Measurements from ENCODE around the gene AKIRIN2.

AKIRIN2 gene

DNA sequence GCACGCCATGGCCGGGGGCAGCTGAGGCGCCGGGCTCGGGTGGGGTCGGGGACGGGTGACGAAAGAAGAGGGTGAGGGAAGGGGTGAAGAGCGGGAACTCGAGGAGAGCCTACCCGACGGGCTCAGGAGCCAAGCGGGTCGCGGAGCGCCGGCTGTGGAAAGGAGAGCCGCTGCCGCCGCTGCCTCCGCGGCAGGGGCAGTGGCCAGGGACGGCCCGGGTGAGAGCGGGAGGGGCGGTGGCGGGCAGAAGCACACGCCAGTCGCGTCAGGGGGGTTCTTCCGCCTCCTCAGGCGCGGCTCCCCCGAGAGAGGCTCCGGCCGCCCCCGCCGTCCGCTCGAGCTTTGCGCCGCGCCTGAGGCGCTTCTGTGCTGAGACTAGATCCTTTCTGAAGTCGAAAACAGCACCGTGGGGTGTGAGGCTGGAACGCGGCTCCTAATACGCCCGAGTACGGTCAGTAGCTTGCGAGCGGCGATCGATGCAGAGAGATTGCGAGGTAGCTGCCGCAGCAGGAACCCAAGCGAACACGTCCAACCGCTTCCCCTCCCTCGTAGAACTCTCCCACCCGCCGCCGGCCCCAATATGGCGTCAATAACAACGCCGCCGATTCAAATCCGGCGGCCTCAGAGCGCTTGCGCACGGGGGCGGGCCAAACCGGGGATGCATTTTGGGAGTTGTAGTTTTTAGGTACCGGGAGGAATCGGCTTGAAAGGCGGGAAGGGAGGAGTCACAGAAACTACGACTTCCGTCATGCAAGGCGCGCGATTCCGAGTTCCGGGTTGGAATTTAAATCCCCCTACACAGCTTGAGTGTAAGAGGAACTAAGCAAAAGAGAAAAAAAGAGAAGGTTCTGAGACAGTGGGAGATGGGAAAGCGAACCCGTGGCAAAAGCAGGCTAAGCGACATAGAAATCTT, at the start of gene AKIRIN2:
Gene AKIRIN2, minus strand, starts transcription at position 558 of the 913 bp plus-strand sequence. Its CDS starts 549 bp downstream, at position 9.
- H3K27me3 ChIP-seq (ENCODE audit: control insufficient read depth in 1 of 2, insufficient read depth in 2 of 2, low read length in 2 of 2) = no peaks in the 10 kb centered on the region
- peak within 1 kb of the TSS; percentile 98 for H3K9ac ChIP-seq (ENCODE audit: low read length)
- H3K27ac ChIP-seq (ENCODE audit: low read depth, low read length) = peak within 1 kb of the TSS; percentile 96
- H3K4me3 ChIP-seq (ENCODE audit: low read depth in 1 of 2, low read length in 2 of 2) = peak within 1 kb of the TSS; percentile 93 to 97
- H3K9me3 ChIP-seq (ENCODE audit: low read length) = no peaks in the 10 kb centered on the region
- no peaks in the 10 kb centered on the region for H3K36me3 ChIP-seq (ENCODE audit: insufficient read depth, low read length)
- peaks cover 23% of the 10 kb centered on the region for H3K4me1 ChIP-seq (ENCODE audit: insufficient read depth, low read length)

DNA sequence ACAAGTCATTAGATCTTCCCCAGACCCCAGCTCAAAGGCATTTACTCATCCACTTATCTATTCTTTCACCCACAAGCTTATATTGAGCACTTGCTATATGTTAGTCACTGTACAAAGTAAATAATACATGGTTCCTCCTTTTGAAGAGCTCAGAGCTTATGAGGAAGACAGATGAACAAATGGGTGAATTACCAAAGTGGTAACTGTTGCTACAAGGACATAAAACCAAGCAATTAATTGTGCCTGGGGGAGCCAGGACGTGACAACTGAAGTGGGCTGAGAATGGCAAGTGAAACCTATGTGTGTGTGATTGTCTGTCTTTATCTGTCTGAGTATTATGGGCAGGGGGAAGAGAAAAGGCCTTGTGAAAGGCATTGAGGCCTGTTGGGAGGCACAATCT, 45.6 kb upstream of the AKIRIN2 start:
- no peaks in the 10 kb centered on the region for H3K27me3 ChIP-seq (ENCODE audit: control insufficient read depth in 1 of 2, insufficient read depth in 2 of 2, low read length in 2 of 2)
- no peak overlapping the region for H3K4me3 ChIP-seq (ENCODE audit: low read depth in 1 of 2, low read length in 2 of 2)
- H3K9me3 ChIP-seq (ENCODE audit: low read length) = no peaks in the 10 kb centered on the region
- H3K36me3 ChIP-seq (ENCODE audit: insufficient read depth, low read length) = no peaks in the 10 kb centered on the region
- H3K27ac ChIP-seq (ENCODE audit: low read depth, low read length) = no peak overlapping the region
- H3K4me1 ChIP-seq (ENCODE audit: insufficient read depth, low read length) = no peaks in the 10 kb centered on the region
- no peak overlapping the region for H3K9ac ChIP-seq (ENCODE audit: low read length)

DNA sequence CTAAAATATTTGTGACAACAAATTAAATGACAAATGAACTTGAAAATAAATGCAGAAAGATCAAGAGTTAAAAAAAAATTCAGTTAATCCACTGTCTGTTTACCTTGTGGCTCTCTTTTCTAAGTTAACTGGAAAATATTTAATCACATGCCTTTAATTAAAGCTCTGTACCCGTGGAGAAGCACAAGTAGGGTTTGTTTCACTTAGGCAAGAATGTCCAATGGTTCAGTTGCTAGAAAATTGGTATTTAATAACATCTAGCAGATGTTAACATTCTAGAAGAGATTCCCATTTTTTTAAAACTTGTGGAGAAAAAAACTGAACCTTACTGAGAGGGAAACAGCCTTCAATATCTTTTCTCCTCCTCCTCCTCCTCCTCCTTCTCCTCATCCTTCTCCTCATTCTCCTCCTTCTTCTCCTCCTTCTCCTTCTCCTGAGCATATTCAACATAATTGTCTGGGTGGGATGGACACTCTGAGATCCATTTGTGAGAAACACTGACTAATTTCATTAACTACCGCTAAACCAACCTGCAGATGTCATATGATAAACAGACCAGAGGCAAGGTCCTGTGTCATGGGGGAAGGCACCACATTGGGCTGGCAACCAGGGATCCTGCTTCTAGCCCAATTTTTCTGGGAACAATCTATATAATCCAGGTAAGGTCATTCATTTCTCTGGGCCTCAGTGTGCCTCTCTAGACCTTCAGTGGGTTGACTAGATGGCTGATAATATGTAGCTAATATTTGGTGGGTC, 44.1 kb upstream of the AKIRIN2 start:
- Histone ChIP-seq H3K27me3 (ENCODE audit: control insufficient read depth in 1 of 2, insufficient read depth in 2 of 2, low read length in 2 of 2) (no peaks in the 10 kb centered on the region), H3K36me3 (ENCODE audit: insufficient read depth, low read length) (no peaks in the 10 kb centered on the region), H3K4me3 (ENCODE audit: low read depth in 1 of 2, low read length in 2 of 2) (no peak overlapping the region), H3K9me3 (ENCODE audit: low read length) (no peaks in the 10 kb centered on the region), H3K27ac (ENCODE audit: low read depth, low read length) (no peak overlapping the region), H3K9ac (ENCODE audit: low read length) (no peak overlapping the region), H3K4me1 (ENCODE audit: insufficient read depth, low read length) (no peaks in the 10 kb centered on the region)

DNA sequence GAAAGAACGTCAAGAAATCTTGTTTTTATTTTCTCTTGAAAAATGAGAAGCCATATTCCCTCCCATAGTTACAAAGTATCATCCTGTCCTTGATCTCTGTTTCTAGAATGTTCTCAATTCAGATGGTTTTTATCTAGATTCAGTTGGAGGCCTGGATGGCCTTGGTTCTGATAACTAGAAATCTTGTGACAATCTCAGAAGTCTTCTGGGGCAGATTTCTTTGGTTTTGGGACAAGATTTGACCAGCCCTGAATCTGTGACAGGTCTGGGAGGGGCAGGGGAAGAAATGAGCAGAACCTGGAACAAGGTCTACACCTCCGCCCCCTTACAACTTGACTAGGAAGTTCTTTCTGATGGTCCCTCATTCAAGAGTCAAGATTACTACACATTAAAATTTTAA, 41.4 kb upstream of the AKIRIN2 start:
- Histone ChIP-seq H3K4me1 (ENCODE audit: insufficient read depth, low read length) (no peaks in the 10 kb centered on the region), H3K9me3 (ENCODE audit: low read length) (no peaks in the 10 kb centered on the region), H3K4me3 (ENCODE audit: low read depth in 1 of 2, low read length in 2 of 2) (no peak overlapping the region), H3K27me3 (ENCODE audit: control insufficient read depth in 1 of 2, insufficient read depth in 2 of 2, low read length in 2 of 2) (no peaks in the 10 kb centered on the region), H3K27ac (ENCODE audit: low read depth, low read length) (no peak overlapping the region), H3K9ac (ENCODE audit: low read length) (no peak overlapping the region), H3K36me3 (ENCODE audit: insufficient read depth, low read length) (no peaks in the 10 kb centered on the region)

DNA sequence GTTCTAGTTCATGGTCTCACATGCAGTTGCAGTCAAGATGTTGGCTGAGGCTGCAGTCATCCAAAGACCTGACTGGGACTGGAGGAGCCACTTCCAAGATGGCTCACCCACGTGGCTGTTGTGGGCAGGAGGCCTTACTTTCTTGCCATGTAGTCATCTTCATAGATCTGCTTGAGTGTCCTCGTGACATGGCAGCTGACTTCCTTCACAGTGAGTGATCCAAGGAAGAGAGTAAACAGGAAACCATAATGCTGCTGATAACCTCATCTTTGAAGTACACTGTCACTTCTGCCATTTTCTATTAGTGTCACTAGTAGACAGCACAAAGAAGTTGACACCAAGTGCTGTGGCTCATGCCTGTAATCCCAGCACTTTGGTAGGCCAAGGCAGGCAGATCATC, 40.1 kb upstream of the AKIRIN2 start:
- Histone ChIP-seq H3K27me3 (ENCODE audit: control insufficient read depth in 1 of 2, insufficient read depth in 2 of 2, low read length in 2 of 2) (no peaks in the 10 kb centered on the region), H3K27ac (ENCODE audit: low read depth, low read length) (no peak overlapping the region), H3K9ac (ENCODE audit: low read length) (no peak overlapping the region), H3K4me1 (ENCODE audit: insufficient read depth, low read length) (no peaks in the 10 kb centered on the region), H3K9me3 (ENCODE audit: low read length) (no peaks in the 10 kb centered on the region), H3K36me3 (ENCODE audit: insufficient read depth, low read length) (no peaks in the 10 kb centered on the region), H3K4me3 (ENCODE audit: low read depth in 1 of 2, low read length in 2 of 2) (no peak overlapping the region)

DNA sequence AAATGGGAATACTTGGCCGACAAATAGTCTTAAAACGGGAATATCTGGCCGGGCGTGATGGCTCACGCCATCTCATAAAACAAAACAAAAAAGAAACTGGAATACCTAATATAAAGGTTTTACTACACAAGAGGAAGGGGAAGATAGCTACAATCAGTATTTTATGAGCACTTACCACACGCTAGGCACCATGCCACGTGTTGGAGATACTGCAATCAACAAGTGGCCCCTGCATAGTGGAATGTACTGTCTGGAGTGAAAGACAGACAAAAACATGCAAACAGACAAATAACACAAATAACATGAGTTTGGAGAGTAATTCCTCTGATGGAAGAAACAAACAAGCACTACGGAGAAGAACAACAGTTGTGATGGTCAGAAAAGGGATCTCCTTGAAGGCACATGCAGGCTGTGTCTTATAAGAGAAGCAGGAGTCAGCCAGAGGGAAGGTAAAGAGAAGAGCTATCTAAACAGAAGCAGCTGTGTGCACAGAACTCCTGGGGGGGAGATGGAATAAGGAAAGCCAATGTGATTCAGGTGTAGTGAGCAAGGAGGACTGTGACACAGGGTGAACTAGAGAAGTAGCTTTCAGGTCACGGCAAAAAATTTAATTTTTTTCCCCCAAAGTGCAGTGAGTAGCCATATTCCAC, 39.1 kb upstream of the AKIRIN2 start:
- Histone ChIP-seq H3K4me1 (ENCODE audit: insufficient read depth, low read length) (no peaks in the 10 kb centered on the region), H3K9me3 (ENCODE audit: low read length) (no peaks in the 10 kb centered on the region), H3K36me3 (ENCODE audit: insufficient read depth, low read length) (no peaks in the 10 kb centered on the region), H3K27me3 (ENCODE audit: control insufficient read depth in 1 of 2, insufficient read depth in 2 of 2, low read length in 2 of 2) (no peaks in the 10 kb centered on the region), H3K9ac (ENCODE audit: low read length) (no peak overlapping the region), H3K27ac (ENCODE audit: low read depth, low read length) (no peak overlapping the region), H3K4me3 (ENCODE audit: low read depth in 1 of 2, low read length in 2 of 2) (no peak overlapping the region)

DNA sequence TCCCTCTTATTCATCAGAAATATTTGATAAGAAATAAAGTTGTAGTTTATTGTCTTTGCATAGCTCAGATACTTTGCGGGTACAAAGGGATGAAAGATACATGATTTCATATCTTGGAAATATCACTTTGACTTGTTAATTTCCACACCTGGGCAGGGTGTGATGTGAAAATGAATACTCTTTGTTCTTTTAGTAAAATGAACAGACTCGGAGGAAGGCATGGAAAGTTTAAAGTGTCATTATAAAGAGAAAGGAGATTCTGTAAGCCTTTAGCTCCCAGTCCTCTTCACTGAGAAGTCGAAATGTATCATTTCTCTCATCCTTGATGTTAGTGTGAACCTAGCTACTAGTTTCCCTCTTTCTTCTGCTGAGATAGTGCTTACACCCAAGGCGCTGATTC, 36.7 kb upstream of the AKIRIN2 start:
- Histone ChIP-seq H3K36me3 (ENCODE audit: insufficient read depth, low read length) (no peaks in the 10 kb centered on the region), H3K27ac (ENCODE audit: low read depth, low read length) (no peak overlapping the region), H3K4me3 (ENCODE audit: low read depth in 1 of 2, low read length in 2 of 2) (no peak overlapping the region), H3K9ac (ENCODE audit: low read length) (no peak overlapping the region), H3K4me1 (ENCODE audit: insufficient read depth, low read length) (no peaks in the 10 kb centered on the region), H3K9me3 (ENCODE audit: low read length) (no peaks in the 10 kb centered on the region), H3K27me3 (ENCODE audit: control insufficient read depth in 1 of 2, insufficient read depth in 2 of 2, low read length in 2 of 2) (no peaks in the 10 kb centered on the region)

DNA sequence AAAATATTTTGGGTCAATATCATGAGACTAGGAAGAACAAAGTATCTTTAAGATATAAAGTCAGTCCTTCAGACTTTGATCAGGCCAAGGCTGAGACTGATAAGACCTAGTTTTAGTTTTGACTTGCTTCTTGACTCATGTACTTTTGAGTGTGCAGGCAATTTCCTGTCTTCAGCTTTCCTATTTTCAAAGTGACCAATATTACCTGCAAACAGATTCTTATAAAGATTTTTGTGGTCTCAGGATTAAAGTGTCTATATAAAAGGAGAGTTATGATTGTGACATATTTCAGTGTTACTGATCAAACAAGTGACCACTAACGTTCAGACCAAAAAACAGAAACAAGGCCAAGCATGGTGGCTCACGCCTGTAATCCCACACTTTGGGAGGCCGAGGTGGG, 36.0 kb upstream of the AKIRIN2 start:
- no peaks in the 10 kb centered on the region for H3K9me3 ChIP-seq (ENCODE audit: low read length)
- no peaks in the 10 kb centered on the region for H3K27me3 ChIP-seq (ENCODE audit: control insufficient read depth in 1 of 2, insufficient read depth in 2 of 2, low read length in 2 of 2)
- H3K36me3 ChIP-seq (ENCODE audit: insufficient read depth, low read length) = no peaks in the 10 kb centered on the region
- H3K4me1 ChIP-seq (ENCODE audit: insufficient read depth, low read length) = no peaks in the 10 kb centered on the region
- no peak overlapping the region for H3K27ac ChIP-seq (ENCODE audit: low read depth, low read length)
- H3K4me3 ChIP-seq (ENCODE audit: low read depth in 1 of 2, low read length in 2 of 2) = no peak overlapping the region
- no peak overlapping the region for H3K9ac ChIP-seq (ENCODE audit: low read length)

DNA sequence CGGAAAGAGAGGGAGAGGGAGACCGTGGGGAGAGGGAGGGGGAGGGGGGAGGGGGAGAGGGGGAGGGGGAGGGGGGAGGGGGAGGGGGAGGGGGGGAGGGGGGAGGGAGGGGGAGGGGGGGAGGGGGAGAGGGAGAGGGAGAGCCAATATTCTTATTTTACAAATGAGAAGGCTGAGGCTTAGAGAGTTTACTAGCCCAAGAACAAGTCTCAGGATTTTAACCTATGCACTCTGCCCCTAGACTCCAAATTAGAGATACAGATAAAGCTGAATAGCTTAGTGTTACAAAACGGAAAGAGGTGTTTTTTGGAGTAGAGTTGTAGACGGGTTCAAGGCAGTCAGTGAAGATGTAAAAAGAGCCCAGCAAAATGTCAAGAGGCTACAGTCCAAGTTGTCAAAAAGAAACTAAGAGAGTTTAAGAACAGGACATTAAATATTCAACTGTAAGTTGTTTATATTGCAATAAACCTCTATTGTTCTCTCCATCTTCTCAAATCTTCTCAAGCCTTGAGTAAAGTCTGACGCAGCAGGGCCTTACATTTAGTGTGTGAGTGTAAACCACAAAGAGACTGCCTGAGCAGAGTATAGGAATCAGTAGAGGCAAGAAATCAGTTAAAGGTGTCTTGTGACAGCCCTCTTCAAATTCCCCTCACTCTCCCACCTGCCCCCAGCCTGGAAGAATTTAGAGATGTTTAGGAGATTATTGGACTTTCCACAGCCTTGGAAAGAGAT, 34.9 kb upstream of the AKIRIN2 start:
- Histone ChIP-seq H3K27ac (ENCODE audit: low read depth, low read length) (no peak overlapping the region), H3K27me3 (ENCODE audit: control insufficient read depth in 1 of 2, insufficient read depth in 2 of 2, low read length in 2 of 2) (no peaks in the 10 kb centered on the region), H3K9me3 (ENCODE audit: low read length) (no peaks in the 10 kb centered on the region), H3K36me3 (ENCODE audit: insufficient read depth, low read length) (no peaks in the 10 kb centered on the region), H3K4me1 (ENCODE audit: insufficient read depth, low read length) (peaks cover 6% of the 10 kb centered on the region), H3K4me3 (ENCODE audit: low read depth in 1 of 2, low read length in 2 of 2) (no peak overlapping the region), H3K9ac (ENCODE audit: low read length) (no peak overlapping the region)

DNA sequence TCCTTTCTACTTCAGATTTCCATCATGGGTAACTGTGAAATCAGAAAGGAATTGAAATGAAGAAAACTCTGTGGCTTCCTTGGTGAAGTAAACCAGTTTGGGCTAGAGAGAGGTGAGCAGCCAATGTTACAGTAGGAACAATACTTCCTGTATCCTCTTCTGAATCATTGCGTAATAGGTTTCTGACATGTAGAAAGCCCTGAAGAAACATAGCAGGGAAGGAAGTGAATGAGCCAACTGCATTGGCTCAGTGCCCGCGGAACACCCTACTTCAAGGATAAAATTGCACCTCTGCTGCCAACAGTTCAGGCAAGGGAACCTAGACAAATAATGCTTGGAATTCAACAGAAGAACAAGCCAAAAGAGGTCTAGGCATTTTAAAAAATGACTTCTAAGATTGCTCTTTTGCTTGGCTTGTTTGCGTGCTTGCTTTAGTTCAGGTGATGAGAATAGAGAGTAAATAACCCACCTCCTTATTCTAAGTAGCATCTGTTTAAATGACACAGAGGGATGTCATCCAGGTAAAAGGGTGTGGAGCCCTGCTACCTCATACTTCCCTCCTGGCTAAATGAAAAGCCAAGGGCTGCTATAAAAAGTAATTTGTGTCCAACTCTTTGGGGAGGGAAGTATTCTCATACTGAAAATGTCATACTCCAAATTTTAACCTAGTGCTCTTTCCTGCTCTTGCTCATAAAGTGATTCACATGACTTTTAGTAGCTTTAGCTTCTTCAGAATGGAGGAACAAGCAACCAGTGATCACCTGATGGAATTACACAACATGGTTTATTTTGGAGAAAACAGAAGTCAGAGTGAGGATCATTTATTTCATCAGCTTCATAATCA, 30.0 kb upstream of the AKIRIN2 start:
- H3K36me3 ChIP-seq (ENCODE audit: insufficient read depth, low read length) = no peaks in the 10 kb centered on the region
- H3K4me1 ChIP-seq (ENCODE audit: insufficient read depth, low read length) = peaks cover 11% of the 10 kb centered on the region
- H3K9ac ChIP-seq (ENCODE audit: low read length) = no peak overlapping the region
- peak overlapping the region; percentile 21 for H3K27ac ChIP-seq (ENCODE audit: low read depth, low read length)
- peak overlapping the region in 1 of 2 donors; percentile 38 for H3K4me3 ChIP-seq (ENCODE audit: low read depth in 1 of 2, low read length in 2 of 2)
- no peaks in the 10 kb centered on the region for H3K9me3 ChIP-seq (ENCODE audit: low read length)
- no peaks in the 10 kb centered on the region for H3K27me3 ChIP-seq (ENCODE audit: control insufficient read depth in 1 of 2, insufficient read depth in 2 of 2, low read length in 2 of 2)
